Brain microvascular endothelial cell (primary cell): ENCODE measurements around the gene NDUFA12.
"Not testable (repeated sequence)": the region's sequence is repeated elsewhere in the genome, so short reads cannot be mapped to it uniquely, and the experiment has no call there.

Experiments used
- DNase-seq: peaks from one replicate; pipeline ENCODE4 v3.0.0-alpha.2; 2020
- H3K27ac ChIP-seq: fragments of 250-450 bp; sonication (Bioruptor Pico); 2 replicates; pipeline ENCODE4 v1.5.1; 2020; ENCODE audit warnings: mild to moderate bottlenecking, moderate library complexity
- H3K27me3 ChIP-seq: fragments of 250-450 bp; sonication (Bioruptor Pico); replicated peaks from 2 replicates; pipeline ENCODE4 v1.5.1; 2020; ENCODE audit warnings: mild to moderate bottlenecking
- H3K36me3 ChIP-seq: fragments of 250-450 bp; sonication (Bioruptor Pico); replicated peaks from 2 replicates; pipeline ENCODE4 v1.5.1; 2020; ENCODE audit warnings: mild to moderate bottlenecking
- H3K4me3 ChIP-seq: 2 replicates; pipeline ENCODE4 v1.5.1; 2011; ENCODE audit warnings: low read depth, mild to moderate bottlenecking, control low read depth, low read length, moderate library complexity
- CTCF ChIP-seq: IDR thresholded peaks from 2 replicates; pipeline ENCODE4 v1.5.1; 2011; ENCODE audit warnings: low read depth, mild to moderate bottlenecking, moderate library complexity, low read length, control low read depth, inconsistent platforms; ENCODE audit errors: missing control alignments
- in situ Hi-C: cut with HindIII; loops from 2 replicates; pipeline ENCODE4 v1.10.0; 2017; ENCODE audit warnings: low sequenced_read_pairs, low pct_ligation_motif_present

NDUFA12 gene

GRCh38 chr12:94998326-94998725 lies 5.2 kb downstream of the NDUFA12 start:
- no peak for DNase-seq
- Histone ChIP-seq H3K36me3 (peaks cover 7% of the 10 kb centered on the region), H3K27ac (no peak overlapping the region), H3K27me3 (no peaks in the 10 kb centered on the region), H3K4me3 (no peak overlapping the region)
- in situ Hi-C loops, result no loop called here
- no peak for TF ChIP-seq CTCF

GRCh38 chr12:94997726-94998125 lies 5.8 kb downstream of the NDUFA12 start:
- in situ Hi-C loops, result no loop called here
- no peak overlapping the region for H3K27ac ChIP-seq
- no peak for TF ChIP-seq CTCF
- no peaks in the 10 kb centered on the region for H3K27me3 ChIP-seq
- no peak overlapping the region for H3K4me3 ChIP-seq
- H3K36me3 ChIP-seq, result peaks cover 7% of the 10 kb centered on the region
- DNase-seq, result no peak

- H3K27ac ChIP-seq, result no peak overlapping the region
- in situ Hi-C loops, result no loop called here
- H3K27me3 ChIP-seq, result no peaks in the 10 kb centered on the region
- peaks cover 7% of the 10 kb centered on the region for H3K36me3 ChIP-seq
- H3K4me3 ChIP-seq, result no peak overlapping the region
- no peak for TF ChIP-seq CTCF
- DNase-seq, result no peak
Measured at GRCh38 chr12:94997061-94997460, 6.4 kb downstream of the NDUFA12 start.

GRCh38 chr12:94994312-94994711 lies 9.2 kb downstream of the NDUFA12 start:
- Histone ChIP-seq H3K27me3 (no peaks in the 10 kb centered on the region), H3K27ac (peak overlapping the region; percentile 16)

GRCh38 chr12:94993855-94994254 lies 9.6 kb downstream of the NDUFA12 start:
- H3K27me3 ChIP-seq, H3K36me3 ChIP-seq, H3K4me3 ChIP-seq, DNase-seq, in situ Hi-C loops: not testable (repeated sequence)
- peak overlapping the region; percentile 16 for H3K27ac ChIP-seq

More at GRCh38 chr12:94994312-94994711, 9.2 kb downstream of the NDUFA12 start:
- H3K36me3 ChIP-seq, result peaks cover 4% of the 10 kb centered on the region
- peak; percentile 22 for TF ChIP-seq CTCF
- H3K4me3 ChIP-seq, result no peak overlapping the region
- in situ Hi-C loops, result no loop called here
- DNase-seq, result peak; percentile 74

GRCh38 chr12:94990222-94990621 lies 13.3 kb downstream of the NDUFA12 start:
- DNase-seq, result no peak
- in situ Hi-C loops, result no loop called here
- Histone ChIP-seq H3K4me3 (no peak overlapping the region), H3K27ac (no peak overlapping the region), H3K27me3 (no peaks in the 10 kb centered on the region), H3K36me3 (peaks cover 4% of the 10 kb centered on the region)
- no peak for TF ChIP-seq CTCF

GRCh38 chr12:94988471-94988870 lies 15.0 kb downstream of the NDUFA12 start:
- no peak for DNase-seq
- no peak overlapping the region for H3K4me3 ChIP-seq
- in situ Hi-C loops, result no loop called here
- no peaks in the 10 kb centered on the region for H3K27me3 ChIP-seq
- no peak for TF ChIP-seq CTCF
- H3K27ac ChIP-seq, result no peak overlapping the region
- H3K36me3 ChIP-seq, result no peaks in the 10 kb centered on the region
